Midbrain (tissue), 1 donor: Measurements from ENCODE around the gene PCDHGB2.
"Not testable (repeated sequence)": the region's sequence is repeated elsewhere in the genome, so short reads cannot be mapped to it uniquely, and the experiment has no call there.

Experiments used
- DNase-seq: peaks from one replicate; lab custom pipeline; 2025; lab: John Stamatoyannopoulos, UW

PCDHGB2 gene

DNA sequence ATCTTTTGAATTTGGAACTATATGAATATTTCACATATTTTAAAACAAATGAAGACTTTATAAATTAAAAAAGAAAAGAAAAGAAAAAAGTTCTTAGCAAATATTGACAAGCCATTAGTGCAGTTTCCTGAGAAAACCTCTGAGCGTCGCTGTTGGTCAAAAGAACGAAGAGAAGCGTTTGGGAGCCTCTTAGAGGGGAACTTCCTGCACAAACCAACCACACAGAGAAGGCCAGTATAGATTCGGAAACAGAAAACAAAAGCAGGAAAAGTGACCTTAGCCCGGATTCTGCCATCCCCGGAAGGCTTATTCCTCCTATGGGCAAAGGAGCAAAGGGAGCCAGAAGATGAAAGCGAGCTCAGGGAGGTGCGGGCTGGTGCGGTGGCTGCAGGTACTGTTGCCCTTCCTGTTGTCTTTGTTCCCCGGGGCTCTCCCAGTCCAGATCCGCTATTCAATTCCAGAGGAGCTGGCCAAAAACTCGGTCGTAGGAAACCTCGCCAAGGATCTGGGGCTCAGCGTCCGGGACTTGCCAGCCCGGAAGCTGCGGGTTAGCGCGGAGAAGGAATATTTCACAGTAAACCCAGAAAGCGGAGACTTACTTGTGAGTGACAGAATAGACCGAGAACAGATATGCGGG is at the start of gene PCDHGB2:
Gene PCDHGB2 (plus strand): TSS at position 205 of the 637 bp plus-strand sequence. CDS start 142 bp downstream, at position 347.
- no peak for DNase-seq

DNA sequence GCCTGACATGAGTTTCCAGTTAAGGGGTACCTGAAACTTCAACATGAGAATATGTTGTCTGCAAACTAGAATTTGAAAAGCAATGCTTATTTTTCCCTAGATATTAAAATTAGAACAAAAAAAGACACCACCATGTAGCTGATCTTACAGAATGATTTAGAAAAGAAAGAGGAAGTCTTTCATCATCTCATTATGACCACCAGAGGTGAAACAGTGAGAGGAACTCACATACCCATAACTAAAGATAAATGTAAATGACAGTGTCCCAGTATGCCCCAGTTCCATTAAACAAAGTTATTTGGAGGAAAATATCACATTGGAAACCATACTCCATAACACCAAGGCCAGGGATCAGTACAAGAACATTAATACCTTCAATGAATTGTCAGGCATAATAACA is 46.1 kb upstream of the PCDHGB2 start:
- no peak for DNase-seq

DNA sequence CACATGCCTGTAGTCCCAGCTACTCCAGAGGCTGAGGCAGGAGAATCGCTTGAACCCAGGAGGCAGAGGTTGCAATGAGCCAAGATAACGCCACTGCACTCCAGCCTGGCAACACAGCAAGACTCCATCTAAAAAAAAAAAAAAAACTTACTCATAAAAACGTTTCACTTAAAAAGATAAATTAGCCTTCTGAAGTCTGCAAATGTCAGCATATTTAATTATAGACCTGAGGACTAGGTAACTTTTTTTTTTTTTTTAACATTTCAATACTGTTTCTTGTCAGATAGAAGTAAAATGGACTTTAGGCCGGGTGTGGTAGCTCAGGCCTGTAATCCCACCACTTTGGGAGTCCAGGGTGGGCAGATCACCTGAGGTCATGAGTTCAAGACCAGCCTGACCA is 42.8 kb upstream of the PCDHGB2 start:
- DNase-seq, result not testable (repeated sequence)

DNA sequence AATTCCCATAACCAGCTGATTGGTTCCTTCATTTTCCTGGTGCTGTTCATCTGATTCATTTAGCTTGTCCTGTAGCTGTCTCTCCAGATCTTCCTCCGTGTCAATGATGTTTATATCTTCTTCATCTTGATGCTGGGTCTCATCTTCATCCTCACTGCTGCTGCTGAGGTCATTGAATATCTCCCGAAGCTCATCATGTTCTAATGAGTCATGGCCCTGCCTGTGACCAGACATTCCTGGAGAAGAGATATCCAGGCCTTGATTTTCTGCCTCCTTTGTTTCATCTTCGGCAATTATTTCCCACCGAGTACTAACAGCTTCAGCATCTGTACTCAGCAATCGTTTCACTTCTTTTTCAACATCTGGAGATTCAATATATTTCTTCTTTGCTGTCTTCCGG is 40.6 kb upstream of the PCDHGB2 start:
- DNase-seq, result no peak

DNA sequence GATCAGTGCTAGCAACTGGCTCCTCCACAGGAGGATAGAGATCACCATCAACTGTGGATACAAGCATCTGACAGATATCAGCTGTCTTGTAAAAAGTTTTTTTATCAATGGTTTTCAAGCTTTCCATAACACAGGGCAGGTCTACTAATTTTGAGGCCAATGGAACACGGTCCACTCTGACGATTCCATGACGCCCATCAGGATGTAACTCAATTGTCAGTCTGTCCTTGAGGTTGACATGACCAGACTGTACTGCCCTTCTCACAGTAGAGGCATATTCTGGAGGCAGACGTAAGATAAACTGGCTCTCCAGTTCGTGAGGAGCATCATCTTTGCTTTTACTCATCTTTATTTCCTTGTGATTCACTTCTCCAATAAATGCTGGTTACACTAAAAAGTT is 40.1 kb upstream of the PCDHGB2 start:
- DNase-seq, result no peak

DNA sequence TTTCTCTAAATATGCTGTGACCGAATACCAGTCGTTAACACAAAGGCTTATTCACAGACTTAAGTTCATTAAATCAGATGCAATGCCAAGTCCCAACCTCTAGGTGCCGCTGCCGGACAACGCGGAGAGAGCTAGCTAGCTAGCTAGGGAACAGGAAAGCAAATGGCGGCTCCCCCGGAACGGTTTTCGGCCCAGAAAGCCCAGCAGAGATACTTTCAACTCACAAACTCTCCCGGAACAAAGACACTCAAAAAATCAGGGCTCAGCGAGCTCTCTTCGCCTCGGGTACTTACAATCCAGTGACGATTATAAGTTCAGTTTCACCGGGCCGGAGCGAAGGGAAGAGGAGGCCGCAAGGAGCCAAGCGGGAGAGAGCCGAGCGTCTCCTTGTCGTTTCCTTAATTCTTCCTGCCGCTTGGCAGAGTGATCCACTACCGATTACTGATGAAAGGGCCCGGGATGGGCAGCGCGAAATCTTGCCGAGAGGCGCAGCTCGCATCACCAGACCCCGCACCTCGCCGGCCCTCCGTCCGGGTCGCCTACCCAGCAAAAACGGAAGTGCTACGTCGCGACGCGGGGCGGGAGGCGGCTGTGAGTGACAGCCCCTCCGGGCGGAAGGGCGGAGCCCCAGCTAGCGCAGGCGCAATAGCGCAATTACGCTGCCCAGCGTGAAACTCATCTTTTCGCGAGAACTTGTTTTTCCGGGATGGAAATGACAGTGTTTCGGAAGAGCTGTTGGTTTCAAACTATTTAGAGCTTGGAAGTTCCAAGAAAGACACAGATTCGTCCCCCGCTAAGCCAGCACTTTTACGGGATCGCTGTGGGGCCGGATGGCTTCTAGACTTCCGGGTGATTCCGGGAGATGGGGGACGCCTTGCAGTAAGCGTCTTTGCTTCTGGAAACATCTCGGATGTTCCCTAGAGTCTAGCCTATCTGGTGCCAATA is 39.3 kb upstream of the PCDHGB2 start, which contains the start of gene TAF7:
Gene TAF7 (minus strand): TSS at position 560 of the 945 bp plus-strand sequence. CDS start 740 bp downstream, outside the sequence.
- peak; percentile 93 for DNase-seq

DNA sequence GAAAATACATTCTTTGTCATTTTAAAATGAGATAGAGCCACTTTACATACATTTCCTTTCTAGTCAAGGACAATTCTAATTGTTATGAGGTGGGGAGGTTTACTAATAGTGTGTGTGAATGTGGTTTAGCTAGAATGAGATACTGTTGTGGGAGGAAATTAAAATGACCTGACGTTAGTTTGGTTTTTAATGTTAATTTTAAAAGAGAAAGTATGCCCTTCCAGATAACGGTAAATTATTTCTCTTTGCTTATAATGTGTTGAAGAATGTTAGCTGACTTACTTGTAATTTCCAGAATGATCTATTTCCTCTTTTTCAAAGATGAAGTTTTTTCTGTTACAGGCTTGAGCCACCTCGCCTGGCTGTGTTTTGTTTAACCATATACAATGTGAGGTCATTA is 37.5 kb upstream of the PCDHGB2 start:
- no peak for DNase-seq

DNA sequence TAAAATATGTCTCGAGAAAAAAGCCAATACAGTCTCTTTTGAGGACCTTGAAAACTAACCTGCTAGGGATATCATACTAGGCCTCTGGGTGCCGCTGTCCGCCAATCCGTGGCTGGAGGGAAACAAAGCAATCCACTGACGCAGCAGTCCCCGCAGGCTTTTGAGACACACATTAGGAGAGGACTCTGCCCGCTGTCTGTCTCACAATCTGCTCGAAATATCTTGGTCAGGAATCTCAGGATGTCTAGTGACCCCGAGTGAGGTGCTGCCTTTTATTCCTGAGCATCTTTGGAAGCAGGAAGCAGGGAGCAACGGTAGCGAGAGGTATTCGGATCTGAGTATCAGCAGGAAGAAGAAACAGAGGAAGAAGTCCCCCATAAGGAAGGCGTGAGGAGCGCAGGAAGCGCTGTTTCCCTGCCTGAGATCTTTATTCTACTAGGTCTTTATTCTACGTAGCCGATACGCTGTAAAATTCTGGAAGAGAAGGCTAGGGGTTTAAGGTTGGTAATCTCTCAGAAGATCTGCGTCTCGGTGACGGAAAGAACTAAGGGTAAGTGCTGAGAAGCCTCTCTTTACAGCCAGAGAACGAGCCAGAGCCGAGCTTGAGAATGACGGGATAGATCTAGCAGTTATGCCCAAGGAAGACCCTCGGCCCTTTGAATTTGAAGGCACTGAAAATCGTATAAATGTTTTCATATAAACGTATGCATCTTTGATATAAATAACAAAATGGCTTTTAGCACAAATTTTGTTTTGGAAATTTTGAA is 33.5 kb upstream of the PCDHGB2 start:
- DNase-seq, result peak; percentile 64

DNA sequence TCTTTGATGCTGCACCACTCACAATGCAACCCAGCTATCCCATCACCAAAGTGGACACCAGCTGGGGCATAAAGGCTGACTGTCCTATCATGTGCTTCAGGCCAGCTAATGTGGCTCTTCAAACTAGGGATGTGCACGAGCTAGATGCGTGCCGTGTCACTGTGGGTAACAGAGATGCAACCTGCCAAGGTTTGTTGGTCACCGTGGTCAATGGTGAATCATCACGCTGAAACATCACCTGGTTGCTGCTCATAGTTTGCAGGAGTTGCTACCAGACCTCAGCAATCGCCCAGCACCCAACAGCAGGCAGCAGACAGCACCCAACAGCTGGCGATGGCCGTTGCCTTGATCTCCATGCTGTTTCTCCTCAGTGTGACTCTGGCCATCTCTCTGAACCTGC is 31.6 kb upstream of the PCDHGB2 start:
- DNase-seq, result no peak

DNA sequence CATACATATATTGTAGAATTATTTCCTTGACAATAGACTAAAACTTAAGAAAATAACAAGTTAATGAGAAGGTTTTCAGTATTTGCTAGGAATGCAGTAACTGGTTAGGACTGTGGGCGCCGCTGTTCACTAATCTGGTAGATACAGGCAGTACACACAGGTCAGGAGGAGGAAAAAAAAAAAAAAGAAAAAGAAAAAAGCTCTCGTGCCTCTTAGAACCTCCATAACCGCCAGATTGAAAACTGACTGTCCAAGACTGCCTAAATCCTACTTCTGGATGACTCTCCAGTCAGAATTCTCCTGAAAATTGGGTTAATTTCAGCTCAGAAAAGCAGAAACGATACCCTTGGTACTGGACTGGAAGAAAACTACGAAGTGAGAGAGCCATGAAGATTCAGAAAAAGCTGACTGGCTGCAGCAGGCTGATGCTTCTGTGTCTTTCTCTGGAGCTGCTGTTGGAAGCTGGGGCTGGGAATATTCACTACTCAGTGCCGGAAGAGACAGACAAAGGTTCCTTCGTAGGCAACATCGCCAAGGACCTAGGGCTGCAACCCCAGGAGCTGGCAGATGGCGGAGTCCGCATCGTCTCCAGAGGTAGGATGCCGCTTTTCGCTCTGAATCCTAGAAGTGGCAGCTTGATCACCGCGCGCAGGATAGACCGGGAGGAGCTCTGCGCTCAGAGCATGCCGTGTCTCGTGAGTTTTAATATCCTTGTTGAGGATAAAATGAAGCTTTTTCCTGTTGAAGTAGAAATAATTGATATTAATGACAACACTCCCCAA is 29.3 kb upstream of the PCDHGB2 start, which contains the start of gene PCDHGA1:
Gene PCDHGA1 (plus strand): TSS at position 216 of the 782 bp plus-strand sequence.
- no peak for DNase-seq

DNA sequence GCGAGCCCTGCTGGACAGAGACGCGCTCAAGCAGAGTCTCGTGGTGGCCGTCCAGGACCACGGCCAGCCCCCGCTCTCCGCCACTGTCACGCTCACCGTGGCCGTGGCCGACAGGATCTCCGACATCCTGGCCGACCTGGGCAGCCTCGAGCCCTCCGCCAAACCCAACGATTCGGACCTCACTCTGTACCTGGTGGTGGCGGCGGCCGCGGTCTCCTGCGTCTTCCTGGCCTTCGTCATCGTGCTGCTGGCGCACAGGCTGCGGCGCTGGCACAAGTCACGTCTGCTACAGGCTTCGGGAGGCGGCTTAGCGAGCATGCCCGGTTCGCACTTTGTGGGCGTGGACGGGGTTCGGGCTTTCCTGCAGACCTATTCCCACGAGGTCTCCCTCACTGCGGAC is 27.2 kb upstream of the PCDHGB2 start:
- DNase-seq, result not testable (repeated sequence)

DNA sequence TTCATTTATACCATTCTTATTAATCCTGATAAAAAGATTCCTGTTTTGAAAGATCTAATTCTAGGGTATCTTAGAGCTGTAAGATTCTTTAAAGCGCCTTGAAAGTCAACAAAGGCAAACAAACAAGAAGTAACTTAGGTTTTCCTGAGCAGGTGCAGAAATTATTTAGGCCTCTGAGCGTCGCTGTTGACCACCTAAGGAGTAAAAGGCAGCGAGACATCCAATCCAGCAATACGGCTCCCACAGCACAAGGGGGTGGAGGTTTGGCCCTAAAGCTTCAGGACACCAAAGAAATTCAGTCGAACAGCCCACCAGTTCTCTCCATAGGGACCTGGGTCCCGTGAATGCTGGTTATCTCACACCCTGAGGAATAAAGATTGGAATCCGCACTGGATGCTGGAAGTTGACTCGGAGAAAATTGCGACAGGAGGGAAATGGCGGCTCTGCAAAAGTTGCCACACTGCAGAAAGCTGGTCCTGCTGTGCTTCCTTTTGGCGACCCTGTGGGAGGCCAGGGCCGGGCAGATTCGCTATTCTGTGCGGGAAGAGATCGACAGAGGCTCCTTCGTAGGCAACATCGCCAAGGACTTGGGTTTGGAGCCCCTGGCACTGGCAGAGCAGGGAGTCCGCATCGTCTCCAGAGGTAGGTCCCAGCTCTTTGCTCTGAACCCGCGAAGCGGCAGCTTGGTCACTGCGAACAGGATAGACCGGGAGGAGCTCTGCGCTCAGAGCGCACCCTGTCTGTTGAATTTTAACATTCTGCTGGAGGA is 21.1 kb upstream of the PCDHGB2 start, which contains the start of gene PCDHGA2:
Gene PCDHGA2 (plus strand): TSS at position 223 of the 769 bp plus-strand sequence.
- DNase-seq, result no peak

DNA sequence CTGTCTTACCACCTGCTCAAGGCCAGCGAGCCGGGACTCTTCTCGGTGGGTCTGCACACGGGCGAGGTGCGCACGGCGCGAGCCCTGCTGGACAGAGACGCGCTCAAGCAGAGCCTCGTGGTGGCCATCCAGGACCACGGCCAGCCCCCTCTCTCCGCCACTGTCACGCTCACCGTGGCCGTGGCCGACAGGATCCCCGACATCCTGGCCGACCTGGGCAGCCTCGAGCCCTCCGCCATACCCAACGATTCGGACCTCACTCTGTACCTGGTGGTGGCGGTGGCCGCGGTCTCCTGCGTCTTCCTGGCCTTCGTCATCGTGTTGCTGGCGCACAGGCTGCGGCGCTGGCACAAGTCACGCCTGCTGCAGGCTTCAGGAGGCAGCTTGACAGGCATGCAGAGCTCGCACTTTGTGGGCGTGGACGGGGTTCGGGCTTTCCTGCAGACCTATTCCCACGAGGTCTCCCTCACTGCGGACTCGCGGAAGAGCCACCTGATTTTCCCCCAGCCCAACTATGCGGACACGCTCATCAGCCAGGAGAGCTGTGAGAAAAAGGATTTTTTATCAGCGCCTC is 18.9 kb upstream of the PCDHGB2 start:
- not testable (repeated sequence) for DNase-seq

DNA sequence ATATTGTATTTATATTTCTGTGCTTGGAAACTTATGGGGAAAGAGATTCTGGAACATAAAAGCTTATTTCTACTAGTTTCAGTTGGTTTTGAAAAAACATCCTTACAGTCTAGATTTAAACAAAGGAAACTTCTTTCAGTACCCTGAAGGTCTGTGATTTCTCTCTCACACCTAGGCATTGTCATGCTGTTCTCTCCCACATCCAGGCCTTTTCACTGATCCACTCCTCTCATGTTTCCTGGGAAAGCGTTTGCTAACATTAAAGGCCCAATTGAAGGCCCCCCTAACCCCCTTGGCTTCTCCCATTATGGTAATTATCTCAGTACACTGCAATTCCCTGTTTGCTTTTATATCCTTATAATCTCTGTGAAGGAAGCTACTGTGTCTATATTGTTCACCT is 17.0 kb upstream of the PCDHGB2 start:
- no peak for DNase-seq

DNA sequence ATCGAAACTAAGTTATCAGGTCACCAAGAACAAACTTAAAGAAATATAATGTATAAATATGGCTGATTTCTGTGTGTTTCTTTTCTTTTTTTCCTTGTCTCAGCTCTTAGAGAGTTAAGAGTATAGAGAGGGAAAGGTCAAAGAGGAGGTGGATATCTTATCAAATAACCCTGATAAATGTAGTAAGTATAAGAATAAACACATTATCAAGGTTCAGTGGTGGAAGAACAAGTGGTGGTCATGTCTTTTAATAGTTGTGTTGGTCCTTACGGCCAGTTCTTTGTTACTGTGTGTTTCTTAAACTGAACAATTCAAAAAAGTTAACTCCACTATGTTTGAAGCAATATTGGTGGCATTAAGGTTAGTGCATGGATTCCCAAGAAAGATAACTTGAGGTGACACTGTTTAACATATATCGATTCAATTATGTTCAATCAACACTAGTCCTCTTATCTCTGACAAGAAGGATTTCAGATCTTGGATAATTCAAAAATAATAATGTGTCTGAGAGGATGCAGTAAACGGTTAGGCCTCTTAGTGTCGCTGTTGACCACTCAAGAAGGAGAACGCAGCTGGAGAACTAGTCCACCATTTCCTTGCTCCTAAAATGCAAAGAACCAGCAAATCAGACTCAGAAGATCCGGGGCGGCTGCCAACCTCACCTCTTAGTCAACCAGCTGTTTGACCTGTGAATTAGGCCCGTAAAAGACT is 16.4 kb upstream of the PCDHGB2 start, which contains the start of gene PCDHGA3:
Gene PCDHGA3 (plus strand): TSS at position 588 of the 711 bp plus-strand sequence. CDS start 205 bp downstream, outside the sequence.
- DNase-seq, result no peak

DNA sequence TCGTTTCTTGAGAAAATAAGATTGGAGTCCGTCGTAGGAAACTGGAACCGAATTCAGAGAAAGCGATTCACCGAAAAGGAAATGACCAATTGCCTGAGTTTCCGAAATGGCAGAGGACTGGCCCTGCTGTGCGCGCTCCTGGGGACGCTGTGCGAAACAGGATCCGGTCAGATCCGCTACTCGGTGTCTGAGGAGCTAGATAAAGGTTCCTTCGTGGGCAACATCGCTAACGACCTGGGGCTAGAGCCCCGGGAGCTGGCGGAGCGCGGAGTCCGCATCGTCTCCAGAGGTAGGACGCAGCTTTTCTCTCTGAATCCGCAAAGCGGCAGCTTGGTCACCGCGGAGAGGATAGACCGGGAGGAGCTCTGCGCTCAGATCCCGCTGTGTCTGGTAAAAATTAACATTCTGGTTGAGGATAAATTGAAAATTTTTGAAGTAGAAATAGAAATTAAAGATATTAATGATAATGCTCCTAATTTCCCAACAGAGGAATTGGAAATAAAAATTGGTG is 15.8 kb upstream of the PCDHGB2 start:
- DNase-seq, result no peak

DNA sequence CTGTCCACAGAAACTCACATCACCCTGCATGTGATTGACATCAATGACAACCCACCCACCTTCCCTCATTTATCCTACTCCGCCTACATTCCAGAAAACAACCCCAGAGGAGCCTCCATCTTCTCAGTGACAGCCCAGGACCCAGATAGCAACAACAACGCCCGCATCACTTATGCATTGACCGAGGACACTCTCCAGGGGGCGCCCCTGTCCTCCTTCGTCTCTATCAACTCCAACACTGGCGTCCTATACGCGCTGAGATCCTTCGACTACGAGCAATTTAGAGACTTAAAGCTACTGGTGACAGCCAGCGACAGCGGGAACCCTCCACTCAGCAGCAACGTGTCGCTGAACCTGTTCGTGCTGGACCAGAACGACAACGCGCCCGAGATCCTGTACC is 14.5 kb upstream of the PCDHGB2 start:
- DNase-seq, result no peak

DNA sequence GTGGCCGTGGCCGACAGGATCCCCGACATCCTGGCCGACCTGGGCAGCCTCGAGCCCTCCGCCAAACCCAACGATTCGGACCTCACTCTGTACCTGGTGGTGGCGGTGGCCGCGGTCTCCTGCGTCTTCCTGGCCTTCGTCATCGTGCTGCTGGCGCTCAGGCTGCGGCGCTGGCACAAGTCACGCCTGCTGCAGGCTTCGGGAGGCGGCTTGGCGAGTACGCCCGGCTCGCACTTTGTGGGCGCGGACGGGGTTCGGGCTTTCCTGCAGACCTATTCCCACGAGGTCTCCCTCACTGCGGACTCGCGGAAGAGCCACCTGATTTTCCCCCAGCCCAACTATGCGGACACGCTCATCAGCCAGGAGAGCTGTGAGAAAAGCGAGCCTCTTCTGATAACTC is 13.8 kb upstream of the PCDHGB2 start:
- not testable (repeated sequence) for DNase-seq
